ENCODE results near the gene ACOXL. TPM values are rescaled to one million over a fixed set of nuclear protein-coding genes. Genes with fewer than 3 reads are reported as not detected.

The ACOXL gene
- total RNA-seq, 4 donors from 2014 or later, result not detected

- no peak for DNase-seq
- Histone ChIP-seq H3K27ac (no peak overlapping the region), H3K9me3 (no peaks in the 10 kb centered on the region), H3K4me1 (peaks cover 0 to 10% (median 2%) of the 10 kb centered on the region in 4 donors), H3K36me3 (peaks cover 0 to 42% (median 0%) of the 10 kb centered on the region in 3 donors), H3K4me3 (no peak overlapping the region), H3K27me3 (no peaks in the 10 kb centered on the region)
- TF ChIP-seq CTCF (IDR thresholded peaks at IDR 0.05), result no peak
- TF ChIP-seq POLR2A (IDR thresholded peaks at IDR 0.05), result no peak
Measured at GRCh38 chr2:111128096-111128495, 395.7 kb downstream of the ACOXL start.

GRCh38 chr2:111133603-111134002 lies 401.2 kb downstream of the ACOXL start:
- TF ChIP-seq CTCF (IDR thresholded peaks at IDR 0.05) (no peak), POLR2A (IDR thresholded peaks at IDR 0.05) (no peak)

GRCh38 chr2:111134055-111134454 lies 401.7 kb downstream of the ACOXL start:
- Histone ChIP-seq H3K4me1 (no peaks in the 10 kb centered on the region), H3K27ac (no peak overlapping the region), H3K27me3 (no peaks in the 10 kb centered on the region), H3K4me3 (no peak overlapping the region), H3K9me3 (no peaks in the 10 kb centered on the region), H3K36me3 (peaks cover 0 to 11% (median 0%) of the 10 kb centered on the region in 3 donors)
- DNase-seq, result no peak
- TF ChIP-seq POLR2A (IDR thresholded peaks at IDR 0.05) (no peak), CTCF (IDR thresholded peaks at IDR 0.05) (peak in 4 of 6 experiments; percentile 20 to 34 (median 25))

More at GRCh38 chr2:111133603-111134002, 401.2 kb downstream of the ACOXL start:
- no peak overlapping the region for H3K27ac ChIP-seq
- H3K27me3 ChIP-seq, result no peaks in the 10 kb centered on the region
- no peak for DNase-seq
- no peaks in the 10 kb centered on the region for H3K4me1 ChIP-seq
- H3K36me3 ChIP-seq, result peaks cover 0 to 11% (median 0%) of the 10 kb centered on the region in 3 donors
- H3K9me3 ChIP-seq, result no peaks in the 10 kb centered on the region
- no peak overlapping the region for H3K4me3 ChIP-seq

- no peak for TF ChIP-seq POLR2A (IDR thresholded peaks at IDR 0.05)
- no peak for TF ChIP-seq CTCF (IDR thresholded peaks at IDR 0.05)
- H3K4me1 ChIP-seq, result no peaks in the 10 kb centered on the region
- H3K27me3 ChIP-seq, result no peaks in the 10 kb centered on the region
- no peak for DNase-seq
- no peaks in the 10 kb centered on the region for H3K9me3 ChIP-seq
- H3K4me3 ChIP-seq, result no peak overlapping the region
- H3K27ac ChIP-seq, result no peak overlapping the region
- H3K36me3 ChIP-seq, result peaks cover 0 to 7% (median 0%) of the 10 kb centered on the region in 3 donors
Measured at GRCh38 chr2:111135237-111135909, 403.0 kb downstream of the ACOXL start.

- TF ChIP-seq CTCF (IDR thresholded peaks at IDR 0.05) (peak in 2 of 6 experiments; percentile 8 to 22), POLR2A (IDR thresholded peaks at IDR 0.05) (no peak)
- H3K4me1 ChIP-seq, result no peaks in the 10 kb centered on the region
- peaks cover 0 to 7% (median 0%) of the 10 kb centered on the region in 3 donors for H3K36me3 ChIP-seq
- H3K27me3 ChIP-seq, result no peaks in the 10 kb centered on the region
- no peak overlapping the region for H3K27ac ChIP-seq
- no peak for DNase-seq
- H3K9me3 ChIP-seq, result no peaks in the 10 kb centered on the region
- H3K4me3 ChIP-seq, result no peak overlapping the region
Measured at GRCh38 chr2:111135910-111136297, 403.5 kb downstream of the ACOXL start.
